NCI-H1694 treated with DMSO at 0.1 percent for 48 hours (cell line): ENCODE measurements around the gene DCK.

Experiments used
- DNase-seq: peaks from one replicate; lab custom pipeline; 2025; lab: John Stamatoyannopoulos, UW

Gene DCK

GRCh38 chr4:71064521-71064920, 71.1 kb downstream of the DCK start:
- DNase-seq: no peak

- no peak for DNase-seq
These were observed 72.6 kb downstream of the DCK start for GRCh38 chr4:71065991-71066510.

GRCh38 chr4:71066737-71067716, 73.6 kb downstream of the DCK start:
- DNase-seq: no peak

DNA sequence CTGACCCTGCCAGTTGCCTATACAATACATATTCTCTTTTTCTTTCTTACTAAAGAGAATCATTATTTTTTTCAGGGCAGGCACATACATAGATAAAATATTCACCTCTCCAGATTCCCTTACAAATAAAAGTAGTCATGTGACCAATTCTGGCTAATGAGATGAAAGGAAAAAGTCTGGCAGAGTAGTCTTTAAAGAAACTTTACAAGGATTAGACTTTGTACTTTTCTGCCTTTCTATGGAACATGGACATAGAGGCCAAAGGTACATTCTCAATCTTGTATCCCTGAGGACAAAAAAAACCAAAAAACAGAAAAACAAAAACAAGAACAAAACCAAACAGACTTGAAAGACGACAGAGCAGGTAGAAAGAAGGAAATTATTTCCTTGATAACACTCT, 75.6 kb downstream of the DCK start:
- DNase-seq: no peak

DNA sequence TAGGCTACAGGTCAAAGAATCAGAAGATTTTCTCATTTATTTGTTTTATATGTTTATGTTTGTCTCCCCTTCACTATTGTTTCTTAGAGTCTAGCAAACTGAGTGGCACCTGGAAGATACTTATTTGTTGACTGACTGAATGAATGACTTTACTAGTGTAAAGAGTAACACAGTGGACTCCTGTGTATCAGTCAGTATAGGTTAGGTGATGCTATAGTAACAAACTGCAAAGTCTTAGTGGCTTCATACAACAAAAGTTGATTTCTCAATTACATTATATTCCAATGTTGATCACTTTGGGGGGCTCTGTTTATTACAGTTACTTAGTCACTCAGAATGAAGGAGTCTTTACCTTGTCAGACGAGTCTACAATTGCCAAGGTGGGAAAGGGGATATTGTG, 76.6 kb downstream of the DCK start:
- no peak for DNase-seq

GRCh38 chr4:71074452-71075299, 81.2 kb downstream of the DCK start:
- no peak for DNase-seq
